DMS153 treated with DMSO at 0.1 percent for 48 hours (cell line): Measurements from ENCODE around the gene C1orf216.
"Not testable (repeated sequence)": the region's sequence is repeated elsewhere in the genome, so short reads cannot be mapped to it uniquely, and the experiment has no call there.

Experiments
- DNase-seq: peaks from one replicate; lab custom pipeline; 2025; ENCODE audit not compliant: unreplicated experiment; lab: John Stamatoyannopoulos, UW

Gene C1orf216, protein sequence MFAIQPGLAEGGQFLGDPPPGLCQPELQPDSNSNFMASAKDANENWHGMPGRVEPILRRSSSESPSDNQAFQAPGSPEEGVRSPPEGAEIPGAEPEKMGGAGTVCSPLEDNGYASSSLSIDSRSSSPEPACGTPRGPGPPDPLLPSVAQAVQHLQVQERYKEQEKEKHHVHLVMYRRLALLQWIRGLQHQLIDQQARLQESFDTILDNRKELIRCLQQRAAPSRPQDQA

DNA sequence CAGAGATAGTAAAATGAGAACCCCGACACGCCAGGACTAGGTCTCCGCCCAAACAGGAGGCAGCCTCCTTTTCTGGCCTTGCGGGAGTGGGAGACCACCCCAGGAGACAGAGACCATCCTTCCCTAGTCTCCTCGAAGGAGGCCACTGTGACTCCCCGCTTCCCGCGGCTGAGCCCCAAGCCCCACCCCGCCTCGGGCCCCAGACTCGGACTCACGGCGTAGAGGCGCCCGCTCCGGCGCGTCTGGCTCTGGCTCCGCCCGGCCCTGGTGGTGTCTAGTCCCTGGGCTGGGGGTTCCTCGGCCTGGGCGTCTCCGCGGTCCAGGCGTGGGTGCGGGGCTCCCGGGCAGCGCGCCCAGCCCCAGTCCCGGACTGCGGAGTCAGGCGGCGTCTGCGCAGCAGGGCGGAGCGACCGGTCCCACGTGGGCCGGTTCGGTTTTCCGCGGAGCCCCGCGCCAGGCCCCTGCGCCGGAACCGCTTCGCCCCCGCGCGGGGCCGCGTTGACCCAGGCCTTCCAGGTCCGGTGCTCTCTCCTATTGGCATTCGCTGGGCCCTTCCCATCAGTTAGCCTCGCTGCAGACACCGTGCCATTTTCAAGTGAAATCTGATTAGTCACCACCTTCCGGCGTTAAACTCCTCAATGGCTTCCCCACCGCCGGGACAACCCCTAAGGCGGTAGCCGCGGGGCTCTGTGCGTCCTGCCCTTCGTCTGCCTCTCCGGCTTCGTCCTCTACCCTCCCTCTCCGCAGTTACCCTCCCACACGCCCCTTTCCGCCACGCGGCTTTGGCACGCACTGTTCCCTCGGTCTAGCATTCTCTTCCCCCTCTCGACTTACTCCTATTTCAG is at the start of gene C1orf216:
Gene C1orf216 (minus strand): TSS at position 393 of the 845 bp plus-strand sequence. CDS start 2,563 bp downstream, outside the sequence.
- peak; percentile 61 for DNase-seq

- no peak for DNase-seq
These were observed 45.6 kb upstream of the C1orf216 start for GRCh38 chr1:35764283-35764682.

DNA sequence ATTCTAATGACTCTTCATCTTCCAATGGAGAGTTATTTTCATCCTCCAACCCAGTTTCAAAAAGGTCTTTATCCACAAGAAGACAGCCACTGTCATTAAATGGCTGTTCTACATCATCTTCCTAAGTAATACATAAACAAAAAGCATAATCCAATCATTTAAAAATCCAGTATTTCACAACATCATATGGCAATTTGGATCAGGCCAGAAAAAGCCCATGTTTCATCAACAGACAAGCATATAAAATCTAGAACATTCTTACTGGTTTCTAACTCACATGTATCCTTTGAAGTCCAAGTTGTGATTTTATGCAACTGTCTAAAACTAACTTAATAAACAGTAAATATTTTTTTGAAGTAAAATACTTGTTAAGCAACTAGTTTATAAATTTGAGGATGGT is 44.5 kb upstream of the C1orf216 start:
- DNase-seq = no peak

GRCh38 chr1:35762141-35762540 is 43.5 kb upstream of the C1orf216 start:
- DNase-seq = no peak

GRCh38 chr1:35756064-35756463 is 37.4 kb upstream of the C1orf216 start:
- no peak for DNase-seq

DNA sequence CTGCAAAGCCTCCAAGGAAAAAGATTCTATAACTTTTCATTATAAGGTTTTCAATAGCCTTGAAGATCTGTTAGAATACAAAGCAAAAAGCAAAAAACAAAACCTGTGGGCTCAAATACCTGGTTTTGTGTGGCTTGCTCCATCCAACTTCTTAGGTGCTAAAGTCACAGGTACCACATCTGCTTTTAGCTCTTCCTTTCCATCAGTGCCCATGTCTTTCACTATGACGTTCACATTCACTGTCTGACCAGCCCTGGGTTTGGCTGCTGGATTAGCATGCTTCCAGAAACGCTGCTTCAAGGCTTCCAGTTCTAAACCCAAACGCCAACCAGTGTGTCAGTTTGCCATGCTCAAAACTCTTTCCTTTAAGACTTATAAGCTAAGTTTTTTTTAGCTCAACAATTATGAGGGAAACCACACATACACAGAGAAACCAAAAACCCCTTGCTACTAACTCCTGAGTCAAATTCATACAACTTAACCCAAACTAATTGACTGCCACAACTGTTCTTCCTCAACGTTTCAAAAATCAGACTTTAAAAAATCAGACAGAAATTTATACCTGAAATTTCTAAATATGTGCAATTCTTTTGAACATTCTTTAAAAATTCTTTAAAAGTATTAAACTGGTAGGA is 35.1 kb upstream of the C1orf216 start:
- DNase-seq = no peak

DNA sequence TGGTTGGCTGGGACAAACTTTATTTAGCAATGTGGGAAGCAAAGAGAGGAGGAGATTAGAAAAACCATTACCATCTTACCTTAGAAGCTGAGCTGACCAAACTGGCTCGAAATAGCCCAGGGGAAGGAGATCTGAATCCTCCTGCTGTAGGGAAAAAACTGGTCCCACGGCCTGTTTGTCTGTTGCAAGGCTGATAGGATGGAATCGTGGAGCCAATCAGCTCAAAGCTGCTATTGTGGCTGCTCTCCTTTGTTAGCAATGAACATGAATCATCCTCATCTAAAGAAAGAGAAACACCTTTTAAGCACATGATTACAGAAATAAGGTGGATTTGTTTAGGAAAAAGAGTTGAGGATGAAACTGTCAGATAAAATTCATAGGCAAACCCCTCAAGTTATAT is 29.6 kb upstream of the C1orf216 start:
- no peak for DNase-seq

GRCh38 chr1:35745124-35745730 is 26.5 kb upstream of the C1orf216 start:
- no peak for DNase-seq

DNA sequence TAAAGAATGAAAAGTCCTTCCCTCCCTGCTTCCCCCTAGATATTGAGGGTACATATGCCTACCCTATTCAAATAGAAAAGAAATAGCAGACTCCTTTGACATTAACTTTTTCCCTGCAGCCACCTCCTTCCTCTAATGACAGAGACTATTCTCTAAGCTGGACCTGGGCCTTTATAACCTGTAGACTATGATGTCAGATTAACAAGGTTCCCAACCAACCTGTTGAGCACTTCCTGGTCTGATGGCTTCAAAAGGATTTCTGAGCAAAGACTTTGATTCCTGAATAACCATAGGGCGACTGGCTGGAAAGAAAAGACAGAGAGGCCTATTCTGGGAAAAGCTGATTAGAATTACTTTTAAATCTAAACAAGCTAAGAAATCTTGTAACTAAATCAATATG is 18.4 kb upstream of the C1orf216 start:
- DNase-seq = no peak

DNA sequence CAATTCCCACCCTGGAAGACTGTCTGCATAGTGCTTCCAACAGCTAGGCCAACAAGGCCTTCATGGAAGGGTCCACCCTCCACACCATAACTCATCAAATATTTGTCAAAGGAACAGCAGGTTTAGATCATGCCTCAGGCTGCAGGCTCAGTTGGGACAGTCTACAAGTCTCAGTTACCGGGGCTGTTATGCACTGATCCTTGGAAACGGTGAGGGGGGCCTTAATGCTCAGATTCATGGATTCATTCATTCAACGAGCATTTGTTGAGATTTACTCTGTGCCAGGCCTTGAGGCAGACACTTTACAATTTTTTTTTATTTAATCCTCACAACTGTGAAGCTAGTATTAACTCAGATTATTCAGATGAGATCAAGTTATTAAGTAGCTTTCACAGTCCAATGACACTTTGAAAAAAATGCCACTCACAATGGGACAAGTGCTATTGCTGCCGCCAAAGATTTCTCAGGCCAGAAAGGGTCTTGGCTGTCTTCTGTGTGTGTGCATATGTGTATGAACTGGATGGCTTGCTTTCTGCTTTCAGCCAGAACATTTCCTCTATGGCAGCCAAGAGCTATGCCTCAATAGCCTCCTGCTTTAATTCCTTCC is 8.9 kb upstream of the C1orf216 start:
- DNase-seq = no peak

- DNase-seq = peak; percentile 74
These were observed 8.1 kb upstream of the C1orf216 start for GRCh38 chr1:35726450-35727433.

DNA sequence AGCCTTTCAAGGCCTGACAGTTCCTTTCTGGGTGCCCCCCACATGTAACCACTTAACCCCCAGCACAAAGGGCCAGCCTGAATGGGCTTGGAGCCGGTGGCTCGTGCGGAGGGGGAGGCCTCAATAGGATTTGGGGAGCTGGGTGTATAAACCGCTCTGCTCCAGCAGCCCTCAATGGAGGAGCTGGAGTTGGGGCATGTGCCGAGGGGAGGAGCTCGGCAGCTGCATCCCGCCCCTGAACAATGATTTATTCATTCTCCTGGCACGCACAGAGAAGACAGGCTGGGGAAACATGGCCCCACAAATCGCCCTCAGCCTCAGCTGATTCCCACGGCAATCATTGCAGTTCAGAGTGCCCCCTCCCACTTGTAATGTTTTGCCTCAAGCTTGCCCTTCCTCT is 6.9 kb upstream of the C1orf216 start:
- DNase-seq = no peak

DNA sequence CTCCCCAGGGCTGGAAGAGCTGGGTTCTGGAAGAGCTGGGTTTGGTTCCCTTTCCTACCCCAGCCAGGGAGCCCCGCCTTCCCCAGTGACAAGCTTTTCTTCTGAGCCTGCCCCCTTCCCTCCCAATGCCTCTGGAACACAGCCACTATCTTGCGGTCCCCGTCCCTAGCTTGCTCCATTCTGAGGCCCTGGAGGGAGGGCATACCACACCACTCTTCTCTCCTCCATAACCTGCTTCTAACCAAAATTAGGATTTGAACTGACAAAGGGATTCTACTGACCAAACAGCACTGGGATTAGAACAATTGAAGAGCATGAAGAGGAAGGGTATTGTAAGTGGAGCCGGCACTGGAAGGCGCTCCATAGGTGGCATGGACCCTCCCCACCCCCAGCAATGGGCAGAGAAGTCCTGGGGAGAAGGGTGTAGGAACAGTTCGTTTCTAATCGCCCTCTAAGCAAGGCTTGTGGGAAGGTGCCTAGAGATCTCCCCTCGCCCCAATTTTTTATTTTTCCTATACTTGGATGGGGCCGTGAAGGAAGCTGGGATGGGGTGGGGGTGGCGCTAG is 690 bp downstream of the C1orf216 start:
- DNase-seq = no peak

- peak; percentile 96 for DNase-seq
These were observed 3.1 kb downstream of the C1orf216 start for GRCh38 chr1:35715568-35716002.

GRCh38 chr1:35714921-35715567 is 3.6 kb downstream of the C1orf216 start:
- no peak for DNase-seq

- DNase-seq = not testable (repeated sequence)
These were observed 7.6 kb downstream of the C1orf216 start for GRCh38 chr1:35711098-35711497.

GRCh38 chr1:35708952-35709351 is 9.7 kb downstream of the C1orf216 start:
- no peak for DNase-seq

- peak; percentile 93 for DNase-seq
These were observed 10.2 kb downstream of the C1orf216 start for GRCh38 chr1:35708441-35708921.
